K562 (cell line): ENCODE measurements around the gene ANKRD24. TPM values are rescaled to one million over a fixed set of nuclear protein-coding genes. Genes with fewer than 3 reads are reported as not detected.

Experiments used
- BDP1 ChIP-seq: IDR thresholded peaks from 3 replicates; pipeline ENCODE4 v1.6.1; 2011; ENCODE audit not compliant: insufficient read length, insufficient read depth
- CGGBP1 ChIP-seq: fragments of 250-450 bp; sonication (Bioruptor Pico); IDR thresholded peaks from 2 replicates; pipeline ENCODE4 v1.9.0; 2021; ENCODE audit warnings: mild to moderate bottlenecking
- CREB5 ChIP-seq: fragments of 250-450 bp; sonication (Bioruptor Pico); IDR thresholded peaks from 2 replicates; pipeline ENCODE4 v1.5.0; 2020; ENCODE audit warnings: mild to moderate bottlenecking
- E2F4 ChIP-seq: sonication (generic); formaldehyde crosslinking; IDR thresholded peaks from 2 replicates; pipeline ENCODE4 v1.8.0; 2022; ENCODE audit warnings: mild to moderate bottlenecking, low read depth, missing genetic modification reagents
- EGR1 ChIP-seq: fragments of 450-650 bp; conservative IDR thresholded peaks from 2 replicates; pipeline ENCODE4 v1.6.1; 2017; ENCODE audit warnings: mild to moderate bottlenecking
- HEY1 ChIP-seq: fragments of 250-450 bp; sonication (Bioruptor Pico); IDR thresholded peaks from 2 replicates; pipeline ENCODE4 v1.5.0; 2020; ENCODE audit warnings: mild to moderate bottlenecking, moderate library complexity, borderline replicate concordance
- MXI1 ChIP-seq: IDR thresholded peaks from 2 replicates; pipeline ENCODE4 v1.6.1; 2011; ENCODE audit warnings: low read depth, mild to moderate bottlenecking, improper control_type of control experiment, low read length
- NR1H2 ChIP-seq: sonication (generic); formaldehyde crosslinking; IDR thresholded peaks from 2 replicates; pipeline ENCODE4 v1.4.0; 2020; ENCODE audit warnings: mild to moderate bottlenecking, missing genetic modification reagents
- PHF8 ChIP-seq: fragments of 200-600 bp; sonication (generic); IDR thresholded peaks from 2 replicates; pipeline ENCODE4 v1.6.1; 2012; ENCODE audit warnings: mixed run types, mild to moderate bottlenecking, inconsistent platforms, low read length, moderate library complexity, borderline replicate concordance
- POLR2A ChIP-seq: fragments of 450-650 bp; conservative IDR thresholded peaks from 2 replicates; pipeline ENCODE4 v1.6.1; 2016
- RB1 ChIP-seq: fragments of 450-650 bp; IDR thresholded peaks from 2 replicates; pipeline ENCODE4 v1.6.1; 2017; ENCODE audit warnings: low read depth, mild to moderate bottlenecking
- RFX5 ChIP-seq: IDR thresholded peaks from 2 replicates; pipeline ENCODE4 v1.6.1; 2011; ENCODE audit warnings: low read depth, mild to moderate bottlenecking, improper control_type of control experiment, low read length
- SIN3B ChIP-seq: fragments of 450-650 bp; IDR thresholded peaks from 2 replicates; pipeline ENCODE4 v1.6.1; 2017; ENCODE audit warnings: low read depth, mild to moderate bottlenecking, moderate library complexity
- SP2 ChIP-seq: IDR thresholded peaks from 2 replicates; pipeline ENCODE4 v1.6.1; 2011; ENCODE audit warnings: mild to moderate bottlenecking, low read depth, low read length, moderate library complexity; ENCODE audit not compliant: poor library complexity, severe bottlenecking; ENCODE audit errors: extremely low read depth
- TAF15 ChIP-seq: fragments of 200-400 bp; formaldehyde crosslinking; IDR thresholded peaks from 2 replicates; pipeline ENCODE4 v1.6.1; 2017; ENCODE audit warnings: mild to moderate bottlenecking, low read depth, low read length, moderate library complexity
- TCF7L2 ChIP-seq: fragments of 150-350 bp; IDR thresholded peaks from 2 replicates; pipeline ENCODE4 v1.6.1; 2016; ENCODE audit warnings: low read depth, mild to moderate bottlenecking, low read length, moderate library complexity
- TFAM ChIP-seq: fragments of 250-450 bp; sonication (Bioruptor Pico); conservative IDR thresholded peaks from 2 replicates; pipeline ENCODE4 v1.5.0; 2021; ENCODE audit warnings: mild to moderate bottlenecking, moderate library complexity
- ZKSCAN8 ChIP-seq: fragments of 200-800 bp; sonication (Bioruptor generic); IDR thresholded peaks from 2 replicates; pipeline ENCODE4 v1.6.1; 2016; ENCODE audit warnings: missing genetic modification characterization, missing compliant biosample characterization
- ZNF696 ChIP-seq: fragments of 250-450 bp; sonication (Bioruptor Pico); conservative IDR thresholded peaks from 2 replicates; pipeline ENCODE4 v1.4.0; 2020; ENCODE audit warnings: mild to moderate bottlenecking, moderate library complexity
- ZNF77 ChIP-seq: fragments of 250-450 bp; sonication (Bioruptor Pico); IDR thresholded peaks from 2 replicates; pipeline ENCODE4 v1.5.0; 2020
- polyA plus RNA-seq, 8 experiments: library from polyadenylated mRNA; depleted of rRNA in 4 of 8; stranded (reverse) in 5 of 8; unstranded in 3 of 8; fragments of >200 nt; fragmentation: Nextera tagmentation in 2 of 8; fragmentation: Illumina TruSeq in 1 of 8; extraction: Ambion mirVana in 2 of 8; extraction: Trizol in 1 of 8; gene quantifications; 2 replicates each; pipeline versions ENCODE4 v1.2.1 to v1.2.3, GENCODE V29; 2011 to 2014; ENCODE audit warnings: inconsistent platforms in 1 of 8, missing spikeins in 1 of 8
- total RNA-seq, 7 experiments: library from RNA; depleted of rRNA in 6 of 7; stranded (reverse); fragments of >200 nt in 6 of 7; fragmentation: Illumina TruSeq in 2 of 7; extraction: Trizol in 2 of 7; gene quantifications; 2 replicates each; pipeline versions ENCODE4 v1.2.1 to v1.2.3, GENCODE V29; 2011 to 2021; ENCODE audit warnings: low replicate concordance in 1 of 7
- TF ChIP-seq, protein P1 (sequence below): fragments of 150-350 bp; conservative IDR thresholded peaks from 2 replicates; pipeline ENCODE4 v1.6.1; 2014; ENCODE audit warnings: low read length
- TF ChIP-seq, protein P2 (sequence below): fragments of 250-450 bp; sonication (Bioruptor Pico); IDR thresholded peaks from 2 replicates; pipeline ENCODE4 v1.4.0; 2020; ENCODE audit warnings: borderline replicate concordance

Gene ANKRD24
- total and polyA plus RNA-seq, 9 of the 15 experiments (the other 6 are each of a cell fraction or from before 2014, with no cell fraction given) = 0.07 to 0.12 (median 0.09) TPM; not detected in 5

DNA sequence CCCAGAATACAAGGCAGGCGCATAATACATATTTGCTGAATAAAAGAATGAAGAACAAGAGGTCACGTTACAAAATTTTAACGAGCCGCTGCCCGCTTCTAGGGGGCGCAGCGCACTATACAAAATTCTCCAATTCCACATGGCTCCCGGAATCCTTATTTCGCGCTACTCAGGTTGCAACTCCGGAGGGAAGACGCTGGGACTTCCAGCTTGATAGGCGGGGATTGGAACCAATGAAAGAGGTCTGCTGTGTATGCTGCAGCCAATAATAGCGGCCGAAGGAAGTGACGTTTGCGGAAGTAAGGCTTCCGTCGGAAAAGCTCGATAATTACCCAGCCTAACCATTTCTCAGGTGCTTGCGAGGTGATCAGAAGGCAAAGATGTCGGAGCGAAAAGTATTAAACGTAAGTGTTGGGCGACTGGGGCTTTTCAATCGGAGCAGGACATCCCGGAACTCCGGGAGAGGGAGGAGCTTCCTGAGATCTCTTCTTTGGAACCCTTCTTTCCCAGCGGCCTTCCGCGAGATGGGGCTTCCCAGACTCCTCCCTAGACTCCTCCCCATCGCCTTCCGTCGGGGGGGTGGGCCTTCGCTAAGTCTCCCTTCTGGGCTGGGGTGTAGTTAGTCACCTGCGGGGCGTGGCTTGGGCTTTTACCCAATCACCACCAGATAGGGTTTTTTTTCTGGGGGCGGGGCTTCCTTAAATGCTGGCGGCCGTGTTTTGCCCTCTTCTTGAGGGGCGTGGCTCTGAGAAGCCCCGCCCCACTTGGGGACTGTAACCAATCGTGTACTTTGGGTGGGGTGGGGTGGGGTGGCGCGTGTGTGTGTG lies 64.5 kb downstream of the ANKRD24 start, which contains the start of gene YJU2 (continued):
- TF ChIP-seq, protein P1, sequence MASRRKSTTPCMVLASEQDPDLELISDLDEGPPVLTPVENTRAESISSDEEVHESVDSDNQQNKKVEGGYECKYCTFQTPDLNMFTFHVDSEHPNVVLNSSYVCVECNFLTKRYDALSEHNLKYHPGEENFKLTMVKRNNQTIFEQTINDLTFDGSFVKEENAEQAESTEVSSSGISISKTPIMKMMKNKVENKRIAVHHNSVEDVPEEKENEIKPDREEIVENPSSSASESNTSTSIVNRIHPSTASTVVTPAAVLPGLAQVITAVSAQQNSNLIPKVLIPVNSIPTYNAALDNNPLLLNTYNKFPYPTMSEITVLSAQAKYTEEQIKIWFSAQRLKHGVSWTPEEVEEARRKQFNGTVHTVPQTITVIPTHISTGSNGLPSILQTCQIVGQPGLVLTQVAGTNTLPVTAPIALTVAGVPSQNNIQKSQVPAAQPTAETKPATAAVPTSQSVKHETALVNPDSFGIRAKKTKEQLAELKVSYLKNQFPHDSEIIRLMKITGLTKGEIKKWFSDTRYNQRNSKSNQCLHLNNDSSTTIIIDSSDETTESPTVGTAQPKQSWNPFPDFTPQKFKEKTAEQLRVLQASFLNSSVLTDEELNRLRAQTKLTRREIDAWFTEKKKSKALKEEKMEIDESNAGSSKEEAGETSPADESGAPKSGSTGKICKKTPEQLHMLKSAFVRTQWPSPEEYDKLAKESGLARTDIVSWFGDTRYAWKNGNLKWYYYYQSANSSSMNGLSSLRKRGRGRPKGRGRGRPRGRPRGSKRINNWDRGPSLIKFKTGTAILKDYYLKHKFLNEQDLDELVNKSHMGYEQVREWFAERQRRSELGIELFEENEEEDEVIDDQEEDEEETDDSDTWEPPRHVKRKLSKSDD = peak; percentile 85; the same call in 1 of the 2 replicates
- TF ChIP-seq E2F4 (CRISPR knock-in tag) = no peak
- TF ChIP-seq, protein P2, sequence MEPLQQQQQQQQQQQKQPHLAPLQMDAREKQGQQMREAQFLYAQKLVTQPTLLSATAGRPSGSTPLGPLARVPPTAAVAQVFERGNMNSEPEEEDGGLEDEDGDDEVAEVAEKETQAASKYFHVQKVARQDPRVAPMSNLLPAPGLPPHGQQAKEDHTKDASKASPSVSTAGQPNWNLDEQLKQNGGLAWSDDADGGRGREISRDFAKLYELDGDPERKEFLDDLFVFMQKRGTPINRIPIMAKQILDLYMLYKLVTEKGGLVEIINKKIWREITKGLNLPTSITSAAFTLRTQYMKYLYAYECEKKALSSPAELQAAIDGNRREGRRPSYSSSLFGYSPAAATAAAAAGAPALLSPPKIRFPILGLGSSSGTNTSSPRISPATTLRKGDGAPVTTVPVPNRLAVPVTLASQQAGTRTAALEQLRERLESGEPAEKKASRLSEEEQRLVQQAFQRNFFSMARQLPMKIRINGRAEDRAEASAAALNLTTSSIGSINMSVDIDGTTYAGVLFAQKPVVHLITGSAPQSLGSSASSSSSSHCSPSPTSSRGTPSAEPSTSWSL (CRISPR knock-in tag) = no peak
- no peak for TF ChIP-seq ZNF696 (CRISPR knock-in tag)
- 0 out of 2 replicates have a peak, but pooled peaks have one; percentile 45 for TF ChIP-seq CREB5 (CRISPR knock-in tag)
- no peak for TF ChIP-seq TFAM (CRISPR knock-in tag)
- peak; percentile 94 for TF ChIP-seq SP2
- peak; percentile 91 for TF ChIP-seq PHF8
- TF ChIP-seq CGGBP1 (CRISPR knock-in tag) = 0 out of 2 replicates have a peak, but pooled peaks have one; percentile 8
- TF ChIP-seq HEY1 (CRISPR knock-in tag) = no peak
- TF ChIP-seq ZKSCAN8 = no peak
- no peak for TF ChIP-seq RFX5
- TF ChIP-seq SIN3B = peak; percentile 96
- peak; percentile 93 for TF ChIP-seq POLR2A
- TF ChIP-seq TAF15 = no peak
- no peak for TF ChIP-seq EGR1
- TF ChIP-seq TCF7L2 = no peak
- TF ChIP-seq MXI1 = no peak; the same call in 1 of the 2 replicates
- no peak for TF ChIP-seq ZNF77 (CRISPR knock-in tag)
- TF ChIP-seq RB1 = peak; percentile 88
- 0 out of 2 replicates have a peak, but pooled peaks have one; percentile 48 for TF ChIP-seq NR1H2 (CRISPR knock-in tag)
- no peak for TF ChIP-seq BDP1
